Measurements from ENCODE around the gene PRLR.

Gene PRLR

DNA sequence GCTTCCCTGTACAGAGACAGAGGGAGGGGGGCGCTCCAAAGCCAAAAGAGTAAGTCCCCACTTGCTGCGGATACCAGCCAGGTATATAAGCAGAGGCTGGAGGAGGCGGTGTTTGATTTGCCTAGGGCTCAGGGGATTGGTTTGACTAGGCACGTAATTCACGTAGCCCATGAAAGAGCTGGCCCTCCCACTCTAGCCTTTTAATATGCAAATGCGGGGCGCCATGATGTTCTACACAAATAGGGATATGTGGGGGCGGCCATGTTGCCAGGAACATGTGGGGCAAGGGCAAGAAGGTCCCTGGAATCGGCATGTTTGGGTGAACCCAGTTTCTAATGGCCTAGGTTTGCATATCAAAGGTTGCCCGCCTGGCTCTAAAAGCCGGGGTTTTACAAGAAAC, 3.3 kb upstream of the PRLR start:
- no peak for DNase-seq (ENCODE audit: low read depth in 2 of 2)

DNA sequence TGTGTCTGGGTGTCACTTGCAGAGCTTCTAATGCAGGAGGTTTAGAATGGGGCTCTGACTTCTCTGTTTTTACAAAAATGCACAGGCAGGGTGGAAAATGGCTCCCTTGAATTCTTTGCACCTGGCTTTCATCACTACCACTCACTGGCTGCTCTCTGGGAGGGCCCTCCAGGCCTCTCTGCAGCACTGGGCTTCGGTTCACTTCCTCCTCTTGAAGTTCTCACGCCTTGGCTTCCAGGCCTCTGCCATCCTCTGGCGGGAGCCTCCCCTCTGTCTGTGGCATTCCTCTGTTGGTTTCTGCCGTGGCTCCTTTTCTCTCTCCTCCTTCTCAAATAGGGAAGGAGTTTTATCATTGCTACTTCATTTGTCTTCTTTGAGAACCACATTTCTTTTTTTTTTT, 2.8 kb upstream of the PRLR start:
- DNase-seq (ENCODE audit: low read depth in 2 of 2), result no peak

DNA sequence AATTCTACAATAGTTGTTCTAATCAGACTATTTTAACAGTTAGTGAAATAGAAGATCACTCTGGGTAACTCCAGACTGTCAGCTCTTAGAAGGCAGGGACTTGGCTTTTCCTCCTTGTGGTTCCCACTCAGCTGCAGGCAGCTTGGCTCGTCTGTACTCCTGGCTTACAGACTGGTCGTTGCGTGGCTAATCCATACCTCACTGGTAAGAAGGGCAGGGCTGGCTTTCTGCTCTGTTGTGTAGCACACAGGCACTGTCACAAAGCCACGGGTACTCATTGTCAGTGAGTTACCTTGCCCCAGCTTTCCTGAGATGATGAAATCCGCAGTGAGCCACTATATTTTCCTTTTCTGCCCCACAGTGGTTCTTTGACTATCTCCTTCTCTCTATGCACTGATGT, 1.8 kb upstream of the PRLR start:
- no peak for DNase-seq (ENCODE audit: low read depth in 2 of 2)

DNA sequence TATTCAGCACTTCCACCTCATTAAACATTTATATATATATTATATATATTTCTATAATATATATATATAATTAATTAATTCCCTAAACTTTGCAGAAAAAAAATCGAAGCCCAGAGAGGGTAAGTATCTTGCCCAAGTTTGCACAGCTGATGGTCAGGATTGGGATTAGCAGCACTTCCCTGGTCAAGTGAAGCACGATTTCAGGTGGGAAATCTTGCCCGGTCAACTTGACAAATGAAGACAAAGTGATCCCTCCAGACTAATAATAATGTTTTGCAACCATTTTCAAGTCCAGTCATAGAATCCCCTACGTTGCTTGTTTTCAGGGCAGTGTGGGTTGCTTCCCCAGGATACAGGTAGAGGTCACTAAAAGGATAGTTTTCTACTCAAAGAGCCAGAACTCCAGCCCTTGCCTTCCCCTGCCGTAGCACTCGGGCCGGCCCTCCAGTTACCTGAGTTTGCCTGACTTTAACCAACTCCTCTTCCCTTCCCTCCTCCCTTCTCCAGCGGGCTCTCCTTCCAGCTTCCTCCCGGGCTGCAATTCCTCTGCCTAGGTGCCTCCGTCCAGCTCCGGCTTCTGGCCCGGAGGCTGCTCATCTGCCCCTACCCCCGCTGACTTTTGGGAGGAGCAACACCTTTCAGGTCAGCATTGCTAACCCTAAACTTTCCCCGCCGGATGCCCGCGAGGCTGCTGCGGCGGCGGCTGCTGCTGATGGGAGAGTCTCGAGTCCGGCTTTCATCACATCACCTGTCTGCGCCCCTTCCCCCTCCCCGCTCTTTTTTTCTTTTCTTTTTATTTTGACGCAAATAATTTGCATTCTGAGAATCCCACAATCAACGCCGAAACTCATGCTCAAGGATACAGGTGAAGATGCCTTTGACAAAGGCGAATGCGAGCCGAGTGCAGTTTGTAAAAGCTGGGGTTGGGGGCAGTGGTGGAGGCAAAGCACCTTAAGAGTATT, 930 bp downstream of the PRLR start:
- no peak for DNase-seq (ENCODE audit: low read depth in 2 of 2)

DNA sequence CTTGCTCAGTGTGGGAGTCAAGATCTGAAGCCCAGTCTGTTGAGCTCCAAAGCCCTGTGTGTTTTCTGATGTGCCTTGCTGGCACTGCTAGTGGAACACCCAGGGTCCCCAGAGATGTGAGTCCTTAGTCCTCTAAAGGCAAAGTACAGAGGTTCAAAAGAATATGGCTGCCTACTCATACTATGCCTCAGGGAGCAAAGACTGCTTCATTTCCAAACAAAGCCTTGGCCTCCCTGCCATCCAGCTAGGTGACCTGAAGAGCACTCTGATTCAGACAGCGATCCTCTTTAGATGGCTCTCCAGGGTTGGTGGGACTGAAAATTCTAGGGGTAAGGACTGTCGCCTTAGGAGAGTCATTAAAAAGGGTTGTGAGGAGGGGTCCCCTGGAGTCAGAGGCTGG, 2.0 kb downstream of the PRLR start:
- DNase-seq (ENCODE audit: low read depth in 2 of 2), result no peak

DNA sequence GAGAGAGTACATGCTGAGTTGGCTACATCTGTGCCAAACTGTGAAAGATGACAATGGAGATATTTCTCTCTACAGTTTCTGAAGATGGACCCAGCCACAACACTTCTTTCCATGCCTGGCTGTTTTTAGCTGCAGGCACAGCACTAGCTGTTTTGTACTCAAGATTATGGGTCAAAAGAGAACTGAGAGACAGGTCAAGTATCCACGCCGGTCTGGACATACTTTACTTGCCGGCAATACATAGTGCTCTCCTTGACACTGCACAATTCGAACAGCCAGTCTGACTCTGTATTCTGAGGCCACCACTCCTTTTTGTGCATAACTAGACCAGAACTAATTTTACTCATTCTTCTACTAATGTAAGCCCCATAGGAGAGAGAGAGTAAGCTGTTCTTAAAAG, 2.6 kb downstream of the PRLR start:
- DNase-seq (ENCODE audit: low read depth in 2 of 2), result no peak

DNA sequence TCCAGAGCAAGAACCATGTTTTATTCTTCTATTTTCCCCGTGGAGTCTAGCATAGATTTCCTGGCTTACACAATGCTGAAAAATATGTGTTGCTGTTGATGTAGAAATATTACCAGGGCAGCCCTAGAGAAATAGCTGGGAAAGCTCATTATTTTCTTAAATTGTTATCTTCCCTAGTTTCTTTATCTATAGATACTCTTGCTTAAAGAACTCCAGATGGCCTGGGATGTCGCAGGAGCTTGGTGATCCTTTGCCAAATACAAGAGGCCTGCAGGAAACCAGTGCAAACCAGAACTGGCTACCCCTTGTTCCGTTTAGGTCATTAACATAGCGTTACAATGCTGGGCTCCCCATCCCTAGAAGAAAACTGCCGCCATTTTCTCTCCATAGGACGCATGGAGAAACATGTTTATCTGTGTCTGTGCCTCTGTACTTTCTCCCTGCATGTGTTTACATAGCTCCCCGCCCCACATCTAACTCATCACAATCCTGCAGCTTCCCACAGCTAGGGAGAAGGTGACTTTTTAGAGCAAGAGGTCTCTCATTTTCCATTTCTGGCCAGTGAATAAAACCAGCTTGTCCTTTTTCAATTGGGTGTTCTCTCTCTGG, 6.4 kb downstream of the PRLR start:
- DNase-seq (ENCODE audit: low read depth in 2 of 2), result no peak

DNA sequence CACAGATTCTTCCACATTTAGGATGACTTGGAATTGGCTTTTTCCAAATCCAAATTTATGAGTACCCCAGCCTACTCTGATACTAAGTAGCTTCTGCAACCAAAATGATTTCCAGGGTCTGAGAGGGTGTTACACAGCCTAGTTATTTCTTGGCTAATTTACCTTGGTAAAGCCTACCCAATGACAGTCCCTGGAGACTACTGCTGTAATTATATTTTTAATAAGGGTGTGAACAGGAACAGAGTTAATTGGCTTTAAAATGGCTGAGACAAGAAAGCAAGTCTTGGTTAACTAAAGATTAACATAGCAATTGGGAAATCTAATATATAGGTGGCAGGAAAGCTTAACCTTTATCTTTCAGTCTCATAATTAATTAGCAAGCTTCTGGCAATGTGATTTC, 9.3 kb downstream of the PRLR start:
- DNase-seq (ENCODE audit: low read depth in 2 of 2), result no peak

DNA sequence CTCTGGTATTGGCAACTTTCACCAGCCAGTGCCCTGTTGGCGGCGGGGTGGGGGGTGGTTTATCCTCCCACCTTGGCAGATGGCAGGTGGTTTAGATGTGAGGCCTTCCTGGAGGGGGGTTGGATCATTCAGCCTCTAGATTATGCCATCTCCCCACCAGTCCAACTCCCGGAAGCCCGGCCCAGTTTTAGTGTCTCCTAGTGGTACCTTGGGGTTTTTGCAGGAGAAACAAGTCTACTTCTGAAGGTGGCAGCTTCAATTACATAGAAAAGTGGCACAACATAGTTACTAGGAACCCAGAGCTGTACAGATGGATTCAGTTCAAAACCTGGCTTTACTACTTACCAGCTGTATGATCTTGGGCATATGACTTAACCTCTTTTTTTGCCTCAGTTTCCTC, 11.3 kb downstream of the PRLR start:
- DNase-seq (ENCODE audit: low read depth in 2 of 2), result no peak

DNA sequence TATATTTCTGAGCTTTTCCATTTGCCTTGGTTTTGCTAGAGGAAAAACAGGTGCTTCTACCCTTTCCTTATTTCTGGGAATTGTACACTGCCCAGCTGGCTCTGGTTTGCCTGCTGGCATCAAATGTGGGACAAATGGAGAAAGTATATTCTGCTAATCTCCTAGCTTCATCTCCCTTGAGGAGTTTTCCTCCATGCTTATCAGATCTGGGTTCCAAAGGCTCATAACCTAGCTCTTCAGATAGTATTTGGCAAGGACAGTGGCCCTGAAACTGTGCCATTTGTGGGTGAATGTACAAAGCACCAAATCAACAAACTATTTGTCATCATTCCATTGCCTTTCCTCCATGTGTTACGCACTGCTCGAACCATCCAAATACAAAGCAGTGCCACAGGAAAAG, 16.2 kb downstream of the PRLR start:
- no peak for DNase-seq (ENCODE audit: low read depth in 2 of 2)

DNA sequence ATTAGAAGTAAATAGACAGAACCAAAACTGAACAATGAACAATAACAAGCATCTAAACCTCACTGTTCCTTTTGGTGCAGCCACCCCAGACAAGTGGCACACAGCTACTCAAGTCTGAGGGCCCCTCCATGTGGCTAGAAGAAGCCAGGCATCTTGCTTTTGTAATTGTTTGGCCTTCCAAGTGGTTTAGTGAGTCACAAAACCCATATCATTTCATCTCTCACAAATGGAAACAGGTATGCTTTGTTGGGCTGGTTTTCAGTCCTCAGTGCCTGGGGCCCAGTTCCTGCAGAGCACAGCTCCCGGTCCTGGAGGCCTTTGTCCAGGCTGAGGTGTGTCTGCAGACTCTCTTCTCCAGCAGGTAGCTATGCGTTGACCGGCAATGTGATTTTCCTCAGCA, 16.7 kb downstream of the PRLR start:
- DNase-seq (ENCODE audit: low read depth in 2 of 2), result no peak

DNA sequence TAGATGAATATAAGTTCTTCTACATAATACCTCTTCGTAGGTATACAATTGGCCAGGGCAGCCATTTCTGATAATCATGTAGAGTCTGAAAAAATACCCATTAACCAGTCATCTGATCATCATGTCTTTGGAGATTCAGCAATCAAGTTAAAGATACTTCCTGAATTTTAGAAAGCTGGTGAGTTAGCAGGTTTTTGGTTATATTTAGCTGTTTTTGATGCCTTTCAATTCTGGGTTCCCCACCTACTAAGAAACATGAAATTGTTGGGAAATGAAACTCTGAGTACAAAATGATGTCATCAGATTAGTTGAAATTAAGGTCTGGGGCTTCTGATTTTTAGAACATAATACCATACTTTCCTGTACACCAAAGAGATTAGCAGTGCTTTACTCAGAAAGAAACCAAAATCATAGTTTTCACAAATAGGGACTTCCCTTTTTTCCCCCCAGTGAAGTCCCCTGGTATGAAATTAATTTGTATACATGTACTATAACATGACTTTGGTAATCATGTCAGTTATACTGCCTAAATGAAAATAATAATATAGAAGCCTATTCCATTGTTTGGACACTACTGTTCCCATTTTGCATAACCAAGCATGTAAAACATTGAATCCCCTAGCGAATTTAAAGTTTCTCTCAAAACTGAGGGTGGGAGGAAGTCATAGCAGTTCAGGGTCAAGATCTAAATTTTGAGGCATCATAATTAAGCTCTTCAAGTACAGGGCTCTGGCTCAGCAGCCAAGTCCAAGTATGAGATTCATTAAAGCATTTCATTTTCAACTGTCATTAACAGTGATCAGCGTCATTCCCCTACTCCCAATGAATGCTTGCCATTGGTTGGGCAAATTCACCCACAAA, 17.9 kb downstream of the PRLR start:
- DNase-seq (ENCODE audit: low read depth in 2 of 2), result no peak

DNA sequence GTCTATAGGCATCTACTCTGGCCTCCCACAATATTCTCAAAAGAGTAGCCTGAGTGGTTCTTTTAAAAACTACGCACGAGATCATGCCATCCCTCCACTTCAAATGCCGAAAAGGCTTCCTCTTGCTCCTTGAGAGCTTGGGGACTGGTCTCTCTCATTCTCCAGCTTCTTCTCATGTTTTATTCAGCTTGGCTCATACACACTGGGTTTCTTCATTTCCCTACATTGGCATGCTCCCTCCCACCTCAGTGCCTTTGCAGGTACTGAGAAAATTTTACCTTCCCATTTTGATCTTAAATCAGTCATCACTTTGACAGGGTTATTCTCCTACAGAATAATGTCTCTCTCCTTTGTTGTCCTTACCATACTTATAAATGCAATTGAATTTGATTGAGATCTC, 20.4 kb downstream of the PRLR start:
- DNase-seq (ENCODE audit: low read depth in 2 of 2), result no peak

DNA sequence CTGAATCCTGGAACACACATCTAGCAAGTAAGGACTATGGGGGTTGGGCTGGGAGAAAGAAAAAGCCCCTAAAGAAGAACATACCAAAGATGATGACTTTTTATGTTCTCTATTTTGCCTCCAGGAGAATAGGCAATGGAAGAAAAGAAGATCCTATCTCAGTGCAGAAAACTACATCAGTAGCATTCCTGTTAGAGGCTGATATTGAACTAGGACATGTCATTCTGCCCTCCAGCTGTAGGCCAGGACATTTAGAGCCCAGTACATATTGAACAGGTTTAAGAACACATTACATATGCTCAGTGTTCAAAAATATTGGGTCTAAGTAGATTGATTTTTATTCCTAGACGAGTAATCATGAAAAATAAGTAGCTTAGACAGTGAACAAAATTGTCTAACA, 24.7 kb downstream of the PRLR start:
- DNase-seq (ENCODE audit: low read depth in 2 of 2), result no peak

DNA sequence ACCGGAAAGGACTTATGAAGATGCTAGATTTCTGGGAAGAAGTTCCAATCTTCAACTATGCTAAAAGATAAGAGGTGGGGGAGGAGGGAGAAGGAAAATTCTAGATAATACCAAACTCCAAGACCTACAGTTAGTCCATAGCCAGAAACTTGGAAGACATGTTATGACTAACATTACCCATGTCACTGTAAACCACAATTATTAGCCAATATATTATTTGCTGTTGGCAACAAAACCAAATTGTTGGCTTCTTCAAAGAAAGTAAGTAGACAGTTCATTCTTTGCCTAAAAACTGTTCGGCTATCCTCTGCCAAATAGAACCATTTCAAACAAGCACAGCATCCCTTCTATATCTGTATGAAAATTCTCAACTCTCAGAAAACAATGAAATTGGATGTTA, 25.1 kb downstream of the PRLR start:
- DNase-seq (ENCODE audit: low read depth in 2 of 2), result no peak

DNA sequence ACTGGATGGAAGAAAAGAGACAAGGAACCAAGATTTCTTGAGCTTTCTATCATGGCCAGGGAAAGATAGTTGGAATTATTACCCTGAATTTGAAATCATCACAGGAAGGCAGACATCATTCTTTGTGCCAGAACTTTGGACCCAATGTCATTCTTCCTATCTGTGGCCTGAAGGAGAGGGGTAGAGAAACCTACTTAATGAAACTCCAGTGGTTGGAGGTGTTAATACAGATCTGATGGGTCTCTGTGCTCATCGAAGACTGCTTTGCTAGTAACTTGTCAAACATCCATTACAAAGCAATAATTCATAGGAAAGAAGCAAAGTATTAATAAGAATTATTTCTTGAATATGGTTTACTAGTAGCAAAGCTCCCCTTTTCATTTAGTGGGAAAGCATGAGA, 26.9 kb downstream of the PRLR start:
- no peak for DNase-seq (ENCODE audit: low read depth in 2 of 2)

DNA sequence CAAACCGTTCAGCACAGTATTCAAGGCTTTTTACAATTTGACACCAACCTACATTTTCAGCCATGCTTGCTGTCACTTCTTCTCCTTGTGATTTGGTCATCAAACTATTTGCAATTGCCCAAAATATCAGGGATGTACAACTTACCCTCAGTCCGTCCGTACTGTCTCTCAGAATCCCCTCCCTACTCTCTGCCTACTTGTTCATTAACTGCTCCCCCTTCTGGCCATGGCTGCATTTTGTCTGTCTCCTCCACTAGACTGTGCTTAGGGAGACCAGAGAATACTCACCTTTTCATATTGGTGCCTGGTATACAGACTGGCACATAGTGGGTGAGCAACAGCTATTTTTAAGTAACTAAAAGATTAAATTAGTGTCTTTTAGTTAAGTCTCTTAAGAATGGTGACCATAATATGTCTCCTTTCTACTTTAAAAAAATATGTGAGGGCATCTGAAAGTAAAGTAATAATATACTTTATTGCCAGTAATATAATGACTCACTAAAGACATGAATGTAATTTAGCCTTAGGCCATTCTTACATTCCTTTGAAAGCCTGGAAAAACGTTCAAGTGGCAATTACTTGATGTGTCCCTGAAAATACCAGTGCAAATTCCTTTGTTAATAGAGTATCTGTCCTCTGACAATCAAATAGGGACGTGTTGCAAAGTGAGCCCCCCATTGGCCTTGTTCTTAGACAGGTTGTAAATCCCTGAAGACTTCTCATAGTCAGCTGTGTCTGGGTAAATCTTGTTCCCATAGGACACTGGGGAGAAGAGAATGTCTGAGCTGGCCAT, 27.8 kb downstream of the PRLR start:
- DNase-seq (ENCODE audit: low read depth in 2 of 2), result no peak

DNA sequence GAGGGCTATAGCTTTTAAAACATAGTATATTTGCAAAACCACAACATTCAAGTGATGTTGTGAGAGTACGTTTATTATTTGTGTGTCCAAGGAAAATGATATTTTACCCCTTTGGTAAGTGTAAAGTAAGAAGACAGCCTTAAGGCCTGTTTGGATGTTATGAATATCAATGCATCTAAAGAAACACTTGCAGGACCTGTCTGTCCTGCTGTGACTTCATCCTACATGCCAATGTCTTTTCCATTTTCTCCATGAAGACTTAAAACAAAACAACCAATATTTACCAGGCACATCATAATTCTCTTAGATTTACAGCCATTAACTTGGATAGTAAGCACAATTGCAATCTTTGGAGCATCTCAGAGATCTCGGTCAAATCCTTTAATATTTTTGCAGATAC, 29.0 kb downstream of the PRLR start:
- no peak for DNase-seq (ENCODE audit: low read depth in 2 of 2)

DNA sequence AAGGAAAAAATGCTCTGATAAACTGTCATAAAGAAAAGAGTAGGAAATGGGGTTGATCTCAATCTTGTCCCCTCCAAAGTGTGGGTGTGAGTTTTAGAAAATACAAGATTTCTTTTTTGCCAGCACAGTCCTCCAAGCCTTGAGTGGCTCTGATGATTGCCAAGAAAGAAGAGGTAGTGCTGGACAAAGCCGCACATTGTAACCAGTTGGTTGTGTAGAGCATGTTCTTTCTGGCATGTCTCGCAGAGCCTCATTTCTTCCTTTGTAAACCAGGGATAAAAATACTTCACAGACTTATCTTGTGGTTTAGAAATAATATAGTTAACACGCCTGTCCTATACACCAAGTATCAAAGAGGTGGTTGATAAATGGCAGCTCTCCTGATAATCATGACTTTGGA, 30.4 kb downstream of the PRLR start:
- DNase-seq (ENCODE audit: low read depth in 2 of 2), result no peak

DNA sequence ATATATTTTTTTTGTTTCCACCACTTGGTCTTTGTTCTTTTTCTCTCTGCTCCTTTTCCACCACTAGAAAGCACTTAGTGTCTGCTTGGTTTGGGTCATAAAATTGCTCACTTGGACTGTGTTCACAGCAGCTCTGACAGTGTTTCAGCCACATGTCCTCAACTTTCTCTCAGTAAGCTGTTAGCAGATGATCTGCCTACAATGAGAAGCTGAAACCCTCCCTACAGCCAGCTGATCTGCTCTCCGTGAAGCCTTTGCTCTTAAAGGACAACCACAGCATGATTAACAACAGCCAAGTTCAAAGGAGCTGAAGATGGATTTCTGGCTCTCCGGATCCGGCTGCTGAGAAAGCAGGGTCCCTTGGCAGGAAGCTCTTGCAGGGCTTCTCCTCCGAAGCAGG, 31.6 kb downstream of the PRLR start:
- DNase-seq (ENCODE audit: low read depth in 2 of 2), result no peak

DNA sequence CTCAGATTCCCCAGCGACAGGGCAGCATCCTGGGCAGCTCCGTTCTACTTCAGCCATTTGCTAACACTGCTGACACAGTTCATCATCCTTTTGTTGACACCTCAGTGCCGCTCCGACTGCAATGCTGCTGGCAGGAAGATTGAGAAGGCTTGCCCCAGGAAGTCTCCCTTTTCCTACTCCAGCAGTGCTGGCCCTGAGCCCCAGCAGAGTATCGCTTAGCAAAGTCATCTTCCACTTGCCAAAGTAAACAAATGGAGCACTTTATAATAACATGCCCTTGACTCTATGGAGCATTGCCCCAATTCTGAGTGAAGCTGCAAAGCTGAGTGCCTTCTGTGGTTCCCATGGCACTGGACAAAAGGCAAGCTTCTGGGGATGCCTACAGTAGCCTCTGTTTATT, 32.2 kb downstream of the PRLR start:
- DNase-seq (ENCODE audit: low read depth in 2 of 2), result no peak

DNA sequence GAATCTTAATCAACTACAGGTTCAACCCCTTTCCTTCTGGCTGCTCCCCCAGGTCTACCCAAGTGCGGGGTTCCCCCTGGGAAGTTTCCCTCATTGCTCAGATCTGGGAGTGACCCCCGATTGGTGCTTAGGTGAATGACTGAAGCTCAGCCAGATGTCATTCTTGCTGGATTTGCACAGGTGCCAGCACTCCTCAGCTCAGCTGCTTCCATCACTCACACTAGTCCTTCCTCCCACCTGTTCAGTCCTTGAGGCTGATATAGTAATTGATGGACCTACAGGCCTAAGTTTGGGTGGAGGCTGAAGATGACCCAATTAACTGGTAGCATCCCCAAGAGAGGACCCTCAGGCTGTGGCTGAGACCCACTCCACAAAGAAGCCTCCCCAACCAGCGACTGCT, 32.9 kb downstream of the PRLR start:
- DNase-seq (ENCODE audit: low read depth in 2 of 2), result no peak

Data from activated CD8-positive, alpha-beta memory T cell treated with anti-CD3 and anti-CD28 coated beads for 4 hours (primary cell).